ENCODE data around the gene TNFAIP6.

GRCh38 chr2:151329998-151330397 lies 27.4 kb upstream of the TNFAIP6 start:
- TF ChIP-seq SIN3A (IDR thresholded peaks at IDR 0.05; ENCODE audit: borderline replicate concordance, insufficient read depth, low read length) (no peak), POLR2AphosphoS5 (IDR thresholded peaks at IDR 0.05; ENCODE audit: low read depth, low read length) (no peak), REST (IDR thresholded peaks at IDR 0.05; ENCODE audit: insufficient read depth in 1 of 2, low read depth in 2 of 2, low read length in 2 of 2) (no peak)

All from PFSK-1 (cell line).